IPS-18a (cell line): ENCODE results near the gene ADARB2.
A peak's percentile ranks its signal among the peaks of the same experiment; 100 is the strongest.

Experiments used
- H3K27ac ChIP-seq: one replicate; pipeline ENCODE4 v1.5.1; 2013; ENCODE audit warnings: low read length
- H3K27me3 ChIP-seq: one replicate; pipeline ENCODE4 v1.6.1; 2013; ENCODE audit warnings: mild to moderate bottlenecking, low read length; ENCODE audit not compliant: control insufficient read depth, insufficient read depth
- H3K36me3 ChIP-seq: one replicate; pipeline ENCODE4 v1.6.1; 2013; ENCODE audit warnings: low read depth, low read length; ENCODE audit not compliant: control insufficient read depth
- H3K4me1 ChIP-seq: one replicate; pipeline ENCODE4 v1.6.1; 2013; ENCODE audit warnings: low read depth, low read length; ENCODE audit not compliant: control insufficient read depth
- H3K4me3 ChIP-seq: one replicate; pipeline ENCODE4 v1.5.1; 2013; ENCODE audit warnings: low read length
- H3K9ac ChIP-seq: one replicate; pipeline ENCODE4 v1.6.1; 2013; ENCODE audit warnings: mild to moderate bottlenecking, low read length, moderate library complexity
- H3K9me3 ChIP-seq: one replicate; pipeline ENCODE4 v1.6.1; 2013; ENCODE audit warnings: low read depth, low read length; ENCODE audit not compliant: control insufficient read depth

Gene ADARB2

DNA sequence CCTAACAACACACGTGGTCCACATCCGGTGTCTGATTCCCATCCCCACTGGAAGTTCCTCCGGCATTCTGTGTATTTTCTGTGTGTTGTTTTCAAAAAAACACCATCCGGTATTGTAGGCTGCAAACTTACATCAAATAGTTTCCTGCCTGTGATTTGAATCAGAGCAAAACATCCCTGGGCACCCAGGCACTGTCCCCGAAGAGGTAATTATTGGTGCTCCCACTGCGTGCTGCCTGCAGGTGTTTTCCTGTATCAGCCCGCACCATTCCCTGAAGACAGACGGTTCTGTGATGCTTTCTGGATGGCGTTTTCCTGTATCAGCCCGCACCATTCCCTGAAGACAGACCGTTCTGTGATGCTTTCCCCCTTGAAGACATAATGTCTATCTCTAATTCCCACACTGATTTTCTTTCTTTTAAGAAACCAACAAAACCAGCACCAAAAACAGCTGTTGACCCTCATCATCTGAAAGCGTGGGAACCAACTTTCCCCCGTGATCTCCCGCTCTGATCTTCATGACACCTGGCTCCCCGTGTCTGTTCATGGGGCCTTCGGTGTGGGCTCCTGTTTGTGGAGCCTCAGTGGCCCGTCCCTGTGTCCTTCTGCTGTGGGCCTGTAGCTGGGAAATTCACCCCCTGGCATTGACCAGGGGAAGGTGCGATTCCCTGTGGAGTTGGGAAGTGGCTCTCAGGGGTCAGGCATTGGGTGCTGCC, 205.3 kb downstream of the ADARB2 start:
- no peaks in the 10 kb centered on the region for H3K27me3 ChIP-seq
- no peak overlapping the region for H3K27ac ChIP-seq
- no peaks in the 10 kb centered on the region for H3K9me3 ChIP-seq

DNA sequence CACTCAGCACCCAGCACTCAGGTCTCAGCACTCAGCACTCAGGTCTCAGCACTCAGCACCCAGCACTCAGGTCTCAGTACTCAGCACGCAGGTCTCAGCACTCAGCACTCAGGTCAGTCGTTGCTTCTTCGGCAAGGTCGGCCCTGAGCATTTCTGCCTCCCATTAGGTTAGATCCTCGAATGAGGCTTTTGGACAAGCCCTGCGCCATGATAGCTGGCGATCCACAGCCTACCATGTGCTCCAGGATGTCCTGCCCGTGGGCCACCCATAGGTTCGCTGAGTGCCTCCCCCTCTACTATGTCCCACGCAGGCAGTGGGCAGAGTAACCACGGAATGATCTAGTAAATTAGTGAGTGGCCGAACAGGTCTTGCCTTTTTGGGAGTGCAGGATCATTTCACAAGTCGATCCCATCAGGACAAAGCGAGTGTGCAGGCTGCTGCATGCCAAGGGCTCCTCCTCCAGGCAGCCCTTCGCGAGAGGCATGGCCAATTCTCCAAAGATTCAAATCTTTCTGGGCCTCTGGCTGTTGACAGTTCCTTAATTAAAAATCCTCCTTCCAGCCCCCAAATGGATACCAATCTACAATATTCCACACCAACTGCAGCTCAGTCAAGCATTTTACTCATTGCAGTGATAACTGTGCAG, 206.3 kb downstream of the ADARB2 start:
- Histone ChIP-seq H3K9me3 (no peaks in the 10 kb centered on the region), H3K27me3 (no peaks in the 10 kb centered on the region), H3K27ac (no peak overlapping the region), H3K4me3 (no peak overlapping the region), H3K36me3 (no peaks in the 10 kb centered on the region), H3K4me1 (peaks cover 7% of the 10 kb centered on the region), H3K9ac (no peak overlapping the region)

More for the DNA sequence above, 205.3 kb downstream of the ADARB2 start:
- Histone ChIP-seq H3K36me3 (no peaks in the 10 kb centered on the region), H3K4me1 (peaks cover 2% of the 10 kb centered on the region), H3K4me3 (no peak overlapping the region), H3K9ac (no peak overlapping the region)

DNA sequence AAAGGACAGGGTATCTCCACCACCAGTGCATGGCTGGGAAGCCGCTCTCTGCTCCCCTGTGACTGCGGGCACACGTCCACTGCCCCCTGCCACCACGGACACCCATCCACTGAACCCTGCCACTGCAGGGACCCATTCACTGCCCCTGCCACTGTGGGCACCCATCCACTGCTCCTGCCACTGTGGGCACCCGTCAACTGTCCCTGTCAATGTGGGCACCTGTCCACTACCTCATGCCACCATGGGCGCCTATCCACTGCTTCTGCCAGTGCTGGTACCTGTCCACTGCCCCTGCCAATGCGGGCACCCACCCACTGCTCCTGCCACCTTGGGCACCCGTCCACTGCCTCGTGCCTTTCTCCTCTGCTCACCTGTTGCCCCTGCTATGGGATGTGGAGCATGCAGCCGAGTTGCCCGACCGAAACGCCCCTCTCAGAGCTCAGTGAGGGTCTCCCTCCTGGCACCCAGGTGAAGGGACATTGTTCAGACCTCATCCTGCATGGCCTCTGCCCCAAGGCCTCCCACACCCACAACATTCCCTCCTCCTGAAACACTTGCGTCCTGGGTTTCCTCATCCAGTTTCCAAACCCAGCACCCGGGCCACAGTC, 207.4 kb downstream of the ADARB2 start:
- H3K36me3 ChIP-seq = no peaks in the 10 kb centered on the region
- H3K9me3 ChIP-seq = no peaks in the 10 kb centered on the region
- no peak overlapping the region for H3K9ac ChIP-seq
- H3K27me3 ChIP-seq = no peaks in the 10 kb centered on the region
- H3K4me1 ChIP-seq = peaks cover 7% of the 10 kb centered on the region
- H3K27ac ChIP-seq = no peak overlapping the region
- no peak overlapping the region for H3K4me3 ChIP-seq

DNA sequence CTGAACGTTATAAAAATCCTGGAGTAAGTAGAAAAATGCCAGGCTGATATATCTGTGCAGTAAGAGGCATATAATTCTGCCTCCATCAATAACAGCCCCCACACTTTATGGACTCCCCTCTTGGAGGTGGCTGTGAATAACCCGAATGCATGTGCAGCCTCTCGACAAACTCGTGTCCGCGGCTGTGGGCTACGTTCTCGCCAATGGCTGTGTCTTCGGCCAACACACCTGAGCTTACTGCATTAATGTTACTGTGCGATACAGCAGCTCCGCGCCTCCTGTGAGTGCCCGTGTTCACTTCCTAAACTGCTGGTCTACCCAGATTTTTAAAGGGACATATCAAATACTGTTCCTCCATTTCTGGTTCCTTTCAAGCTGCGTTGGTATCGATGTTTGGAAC, 209.4 kb downstream of the ADARB2 start:
- H3K36me3 ChIP-seq = no peaks in the 10 kb centered on the region
- H3K4me1 ChIP-seq = peaks cover 11% of the 10 kb centered on the region
- H3K9ac ChIP-seq = no peak overlapping the region
- no peaks in the 10 kb centered on the region for H3K27me3 ChIP-seq
- no peak overlapping the region for H3K27ac ChIP-seq
- no peaks in the 10 kb centered on the region for H3K9me3 ChIP-seq
- H3K4me3 ChIP-seq = no peak overlapping the region

DNA sequence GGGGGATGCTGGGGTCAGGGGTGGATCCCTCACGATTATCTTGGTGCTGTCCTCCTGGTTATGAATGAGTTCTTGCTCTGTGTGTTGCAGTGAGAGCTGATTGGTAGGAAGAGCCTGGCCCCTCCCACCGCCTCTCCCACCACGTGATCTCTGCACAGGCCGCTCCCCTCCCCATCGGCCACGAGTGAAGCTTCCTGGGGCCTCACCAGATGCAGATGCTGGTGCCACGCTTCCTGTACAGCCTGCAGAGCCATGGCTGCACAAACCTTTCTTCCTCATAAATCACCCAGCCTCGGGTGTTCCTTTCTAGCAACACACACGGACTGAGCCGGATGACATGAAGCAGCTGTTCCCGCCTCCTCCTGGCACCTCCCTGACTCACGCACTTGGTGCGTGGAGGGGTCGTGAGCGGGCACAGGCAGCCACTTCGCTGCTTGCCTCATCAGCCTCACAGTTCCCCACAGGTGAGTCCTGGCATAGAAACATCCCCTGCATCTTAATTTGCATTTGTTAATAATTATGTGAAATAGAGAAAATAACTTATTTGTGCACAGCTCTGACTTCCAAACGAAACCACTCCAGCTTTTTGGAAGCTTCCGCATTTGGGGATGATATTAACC, 210.8 kb downstream of the ADARB2 start:
- Histone ChIP-seq H3K9ac (no peak overlapping the region), H3K4me3 (no peak overlapping the region), H3K4me1 (peaks cover 24% of the 10 kb centered on the region), H3K36me3 (no peaks in the 10 kb centered on the region), H3K9me3 (no peaks in the 10 kb centered on the region), H3K27ac (no peak overlapping the region), H3K27me3 (no peaks in the 10 kb centered on the region)

DNA sequence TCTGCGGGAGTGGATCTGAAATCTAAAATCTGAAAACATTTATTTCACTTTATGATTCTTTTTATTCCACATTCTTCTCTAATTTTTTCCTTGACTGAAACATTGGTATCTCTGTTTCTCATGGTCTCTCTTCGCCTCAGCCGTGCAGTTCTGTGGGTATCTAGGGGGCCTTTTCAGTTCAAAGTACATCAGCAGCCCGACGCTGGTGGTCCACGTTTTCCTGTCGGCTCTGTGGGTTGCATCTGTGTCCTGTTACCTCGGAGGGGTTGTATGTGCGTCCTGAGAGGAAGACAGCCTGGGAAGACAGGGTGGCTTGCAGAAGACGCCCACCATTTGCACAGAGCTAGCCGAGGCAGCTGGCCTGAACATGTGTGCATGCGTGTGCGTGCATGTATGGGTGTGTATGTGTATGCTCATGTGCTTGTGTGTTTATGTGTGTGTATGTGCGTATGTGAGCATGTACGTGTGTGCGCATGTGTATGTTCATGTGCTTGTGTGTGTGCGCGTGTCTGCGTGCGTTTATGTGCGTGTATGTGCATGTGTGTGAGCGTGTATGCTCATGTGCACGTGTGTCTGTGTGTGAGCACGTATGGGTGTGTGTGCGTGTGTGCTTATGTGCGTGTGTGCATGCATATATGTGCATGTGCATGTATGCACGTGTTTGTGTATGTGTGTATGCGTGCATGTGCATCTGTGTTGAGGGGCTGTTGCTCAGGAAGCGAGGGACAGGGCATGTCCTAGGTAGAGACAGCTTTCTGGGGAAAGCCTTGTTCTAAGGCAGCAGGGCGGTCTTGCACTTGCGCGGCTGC, 211.8 kb downstream of the ADARB2 start:
- Histone ChIP-seq H3K27ac (no peak overlapping the region), H3K9ac (no peak overlapping the region), H3K27me3 (no peaks in the 10 kb centered on the region), H3K9me3 (no peaks in the 10 kb centered on the region), H3K4me3 (no peak overlapping the region), H3K36me3 (no peaks in the 10 kb centered on the region), H3K4me1 (peaks cover 27% of the 10 kb centered on the region)

DNA sequence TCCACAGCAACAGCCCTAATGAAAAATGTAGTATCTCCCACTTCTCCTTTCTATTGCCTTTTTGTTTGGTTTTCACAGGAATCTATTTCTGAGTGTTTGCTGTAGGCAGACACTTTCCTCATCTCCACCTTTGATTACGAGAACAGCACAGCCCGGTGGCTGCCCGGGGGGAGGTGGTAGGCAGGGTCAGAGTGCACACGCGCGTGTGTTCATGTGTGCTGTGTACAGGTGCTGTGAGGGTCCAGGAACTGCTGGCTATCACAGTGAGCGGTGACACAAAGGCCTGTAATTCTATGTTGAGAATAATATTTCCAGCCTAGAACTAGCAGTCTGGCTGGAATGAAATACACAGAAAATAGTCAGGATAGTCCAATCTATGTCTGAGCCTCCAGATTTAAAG, 212.8 kb downstream of the ADARB2 start:
- Histone ChIP-seq H3K4me3 (no peak overlapping the region), H3K27ac (no peak overlapping the region), H3K9me3 (no peaks in the 10 kb centered on the region), H3K4me1 (peaks cover 27% of the 10 kb centered on the region), H3K9ac (no peak overlapping the region), H3K36me3 (no peaks in the 10 kb centered on the region), H3K27me3 (no peaks in the 10 kb centered on the region)

DNA sequence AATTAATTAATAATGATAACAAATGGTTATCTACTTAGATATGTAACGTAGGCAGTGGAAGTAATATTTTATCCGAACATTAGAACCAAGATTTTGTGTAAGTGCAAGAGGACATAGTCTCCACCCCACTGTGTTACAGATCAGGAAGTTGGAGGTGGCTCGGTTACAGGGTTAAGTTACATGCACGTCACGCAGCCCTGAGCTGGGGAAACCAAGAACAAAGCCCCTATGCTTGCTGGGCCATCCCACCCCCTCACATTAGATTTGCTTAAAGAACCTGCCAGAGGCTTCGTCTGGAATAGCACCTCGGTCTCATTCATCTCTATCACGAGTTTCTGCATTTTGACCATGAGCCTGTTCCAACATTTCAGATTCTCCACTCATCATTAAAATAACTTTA, 214.1 kb downstream of the ADARB2 start:
- Histone ChIP-seq H3K36me3 (no peaks in the 10 kb centered on the region), H3K9ac (no peak overlapping the region), H3K27me3 (no peaks in the 10 kb centered on the region), H3K9me3 (no peaks in the 10 kb centered on the region), H3K4me3 (no peak overlapping the region), H3K4me1 (peaks cover 27% of the 10 kb centered on the region), H3K27ac (no peak overlapping the region)

DNA sequence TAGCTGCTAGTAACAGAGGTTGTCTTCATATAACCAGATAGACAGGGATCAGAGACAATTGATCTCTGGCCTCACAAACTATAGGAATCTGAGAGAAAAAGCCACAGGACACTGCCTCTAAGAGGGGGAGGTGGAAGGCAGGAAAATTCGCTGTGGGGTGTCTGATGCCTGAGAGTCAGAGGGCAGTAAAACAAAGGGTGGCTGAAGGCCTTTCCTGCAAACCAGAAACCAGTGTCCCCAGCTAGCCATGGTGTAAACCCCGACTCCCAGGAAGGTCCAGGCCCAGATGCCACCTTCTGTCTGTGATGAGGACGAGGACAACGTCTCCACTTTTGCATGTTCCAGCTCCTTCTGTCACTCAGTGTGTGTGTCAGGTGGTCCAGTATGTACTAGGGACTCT, 215.1 kb downstream of the ADARB2 start:
- H3K9me3 ChIP-seq = no peaks in the 10 kb centered on the region
- H3K36me3 ChIP-seq = no peaks in the 10 kb centered on the region
- no peak overlapping the region for H3K27ac ChIP-seq
- no peak overlapping the region for H3K9ac ChIP-seq
- no peaks in the 10 kb centered on the region for H3K27me3 ChIP-seq
- peaks cover 27% of the 10 kb centered on the region for H3K4me1 ChIP-seq
- H3K4me3 ChIP-seq = peak overlapping the region; percentile 11

DNA sequence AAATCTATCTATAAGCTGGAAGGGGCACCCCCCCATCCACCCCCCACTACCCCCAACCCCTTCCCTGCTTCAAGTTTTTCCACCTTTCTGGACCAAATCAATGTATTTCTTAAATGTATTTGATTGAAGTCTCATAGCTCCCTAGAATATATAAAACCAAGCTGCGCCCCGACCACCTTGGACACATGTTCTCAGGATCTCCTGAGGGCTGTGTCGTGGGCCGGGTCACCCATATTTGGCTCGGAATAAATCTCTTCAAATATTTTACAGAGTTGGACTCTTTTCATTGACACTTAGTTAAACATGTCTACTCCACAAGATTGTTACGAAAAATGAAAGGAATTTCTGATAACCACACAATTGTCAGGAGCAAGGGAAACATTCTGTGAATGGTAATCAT, 215.6 kb downstream of the ADARB2 start:
- H3K9ac ChIP-seq = no peak overlapping the region
- no peaks in the 10 kb centered on the region for H3K9me3 ChIP-seq
- no peaks in the 10 kb centered on the region for H3K36me3 ChIP-seq
- H3K4me1 ChIP-seq = peaks cover 22% of the 10 kb centered on the region
- H3K27ac ChIP-seq = no peak overlapping the region
- no peaks in the 10 kb centered on the region for H3K27me3 ChIP-seq
- H3K4me3 ChIP-seq = peak overlapping the region; percentile 11

DNA sequence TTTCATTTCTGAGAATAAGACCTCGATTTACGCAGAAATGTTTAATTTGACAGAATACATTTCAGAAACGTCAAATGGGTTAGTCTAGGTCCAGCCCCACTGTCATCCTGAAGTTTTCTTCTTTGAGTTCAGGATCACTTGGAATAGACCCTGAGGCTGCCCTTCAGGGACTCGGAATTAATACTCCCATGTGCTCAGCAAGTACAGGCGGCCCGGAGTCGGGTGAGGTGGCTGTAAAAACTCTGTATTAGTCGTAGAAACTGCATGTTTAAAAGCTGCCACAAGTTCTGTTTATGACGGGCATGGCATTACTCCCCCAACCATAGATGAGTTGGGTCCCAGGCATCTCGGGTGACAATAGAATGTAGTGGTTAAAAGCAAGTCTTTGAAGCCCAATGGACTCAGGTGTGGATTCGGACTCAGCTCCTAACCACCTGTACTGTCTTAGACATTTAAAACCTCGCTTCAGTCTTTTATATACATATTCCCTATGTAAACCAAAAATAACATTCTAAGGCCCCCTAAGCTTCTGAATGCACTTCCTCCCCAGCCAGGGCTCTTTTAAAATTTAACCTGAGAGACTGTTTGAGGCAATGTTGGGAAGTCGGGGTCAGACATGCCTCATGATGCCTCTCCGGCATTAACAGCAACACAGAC, 216.3 kb downstream of the ADARB2 start:
- Histone ChIP-seq H3K9ac (no peak overlapping the region), H3K36me3 (no peaks in the 10 kb centered on the region), H3K4me3 (no peak overlapping the region), H3K27me3 (no peaks in the 10 kb centered on the region), H3K4me1 (peaks cover 20% of the 10 kb centered on the region), H3K27ac (no peak overlapping the region), H3K9me3 (no peaks in the 10 kb centered on the region)
